HUES64 (cell line): Measurements from ENCODE around the gene RBM18.

Source experiments
- H3K27ac ChIP-seq: 2 replicates; pipeline ENCODE4 v1.7.0; 2013; ENCODE audit warnings: low read depth, low read length, inconsistent platforms
- H3K27me3 ChIP-seq: 2 replicates; pipeline ENCODE4 v1.6.1; 2013; ENCODE audit warnings: mild to moderate bottlenecking, low read length; ENCODE audit not compliant: insufficient read depth
- H3K36me3 ChIP-seq: 2 replicates; pipeline ENCODE4 v1.6.1; 2013; ENCODE audit warnings: mild to moderate bottlenecking, low read length; ENCODE audit not compliant: insufficient read depth
- H3K4me1 ChIP-seq: 2 replicates; pipeline ENCODE4 v1.6.1; 2013; ENCODE audit warnings: mild to moderate bottlenecking, low read length, moderate library complexity; ENCODE audit not compliant: insufficient read depth
- H3K4me3 ChIP-seq: 2 replicates; pipeline ENCODE4 v1.5.1; 2013; ENCODE audit warnings: mild to moderate bottlenecking, low read length, moderate library complexity
- H3K9ac ChIP-seq: 2 replicates; pipeline ENCODE4 v1.6.1; 2013; ENCODE audit warnings: mild to moderate bottlenecking, low read depth, low read length
- H3K9me3 ChIP-seq: 2 replicates; pipeline ENCODE4 v1.6.1; 2013; ENCODE audit warnings: low read depth, low read length; ENCODE audit not compliant: insufficient read depth
- WGBS: fragments of 150-250, 120-280 bp; methylation state at CpG from one replicate; pipeline ENCODE4 v1.1.7; 2013; ENCODE audit warnings: missing lambda C conversion rate; 5-methylcytosine and 5-hydroxymethylcytosine counted together

The RBM18 gene

DNA sequence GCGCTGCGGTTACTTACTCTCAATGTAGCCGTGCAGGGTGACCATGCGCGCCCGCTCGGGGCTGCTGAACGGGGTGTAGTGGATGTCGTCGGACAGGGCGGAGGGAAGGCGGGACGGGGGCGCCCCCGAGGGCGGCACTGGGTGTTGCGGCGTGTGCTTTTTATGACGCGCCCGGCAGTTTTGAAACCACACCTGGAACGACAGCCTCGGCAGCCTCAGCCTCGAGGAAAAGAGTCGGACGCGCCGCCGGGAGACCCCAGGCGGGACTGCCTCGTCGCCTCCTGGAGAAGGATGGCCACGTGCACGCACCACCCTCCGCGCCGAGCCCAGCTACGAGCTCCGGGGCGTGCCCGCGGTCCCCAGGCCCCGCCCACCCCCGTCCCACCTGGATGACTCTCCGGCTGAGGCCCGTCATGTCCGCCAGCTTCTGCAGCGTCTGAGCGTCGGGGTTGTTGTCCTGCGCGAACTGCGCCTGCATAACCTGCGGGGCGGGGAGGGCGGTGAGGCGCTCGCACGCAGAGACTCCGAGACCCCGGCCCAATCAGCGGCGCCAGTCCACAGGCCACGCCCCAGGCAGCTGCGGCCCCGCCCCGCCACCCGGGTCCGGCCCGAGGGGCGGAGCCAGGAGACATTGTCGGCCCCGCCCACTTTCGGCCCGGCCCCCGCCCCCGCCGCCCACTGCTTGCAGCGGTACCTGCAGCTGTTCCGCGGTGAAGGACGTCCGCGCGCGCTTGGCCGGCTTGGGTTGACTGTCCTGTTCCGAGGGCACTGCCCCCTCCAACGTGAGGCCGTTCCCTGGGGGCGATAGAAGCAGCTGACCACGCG is 50.8 kb downstream of the RBM18 start:
- Histone ChIP-seq H3K27me3 (peaks cover 87% of the 10 kb centered on the region), H3K9ac (peak overlapping the region; percentile 59; the same call in 1 of the 2 replicates), H3K4me1 (no peaks in the 10 kb centered on the region; the same call in 1 of the 2 replicates), H3K4me3 (peak overlapping the region; percentile 52), H3K36me3 (no peaks in the 10 kb centered on the region), H3K27ac (no peak overlapping the region), H3K9me3 (no peaks in the 10 kb centered on the region)
- 2% methylated on average over 93 of the region's 93 CpGs for WGBS

DNA sequence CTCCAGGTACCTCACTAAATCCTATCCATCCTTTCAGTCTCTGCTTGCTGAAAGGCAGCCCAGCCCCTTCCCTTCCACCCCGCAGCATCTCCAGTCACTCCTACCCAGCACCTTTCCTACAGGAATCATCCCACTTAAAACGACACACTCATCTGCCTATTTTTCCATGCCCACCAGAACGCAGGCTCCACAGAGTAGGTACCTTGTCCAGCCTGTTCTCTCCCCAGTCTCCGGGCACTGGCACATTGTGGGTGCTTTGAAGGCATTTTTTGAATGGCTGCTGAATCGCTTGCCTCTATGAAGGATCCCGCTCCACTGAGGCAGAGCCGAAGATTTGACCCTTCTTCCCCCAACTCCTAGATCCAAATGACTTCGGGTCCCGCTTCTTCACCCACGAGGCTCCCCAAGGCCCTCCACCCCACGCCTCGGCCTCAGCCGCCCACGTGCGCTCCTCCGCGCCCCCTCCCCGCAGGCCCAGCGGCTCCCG is 51.5 kb downstream of the RBM18 start:
- no peaks in the 10 kb centered on the region for H3K9me3 ChIP-seq
- no peaks in the 10 kb centered on the region for H3K36me3 ChIP-seq
- peak overlapping the region; percentile 59; the same call in 1 of the 2 replicates for H3K9ac ChIP-seq
- no peak overlapping the region for H3K27ac ChIP-seq
- H3K27me3 ChIP-seq: peaks cover 80% of the 10 kb centered on the region
- 50% methylated on average over 20 of the region's 20 CpGs for WGBS
- H3K4me1 ChIP-seq: no peaks in the 10 kb centered on the region; the same call in 1 of the 2 replicates
- H3K4me3 ChIP-seq: peak overlapping the region; percentile 52

DNA sequence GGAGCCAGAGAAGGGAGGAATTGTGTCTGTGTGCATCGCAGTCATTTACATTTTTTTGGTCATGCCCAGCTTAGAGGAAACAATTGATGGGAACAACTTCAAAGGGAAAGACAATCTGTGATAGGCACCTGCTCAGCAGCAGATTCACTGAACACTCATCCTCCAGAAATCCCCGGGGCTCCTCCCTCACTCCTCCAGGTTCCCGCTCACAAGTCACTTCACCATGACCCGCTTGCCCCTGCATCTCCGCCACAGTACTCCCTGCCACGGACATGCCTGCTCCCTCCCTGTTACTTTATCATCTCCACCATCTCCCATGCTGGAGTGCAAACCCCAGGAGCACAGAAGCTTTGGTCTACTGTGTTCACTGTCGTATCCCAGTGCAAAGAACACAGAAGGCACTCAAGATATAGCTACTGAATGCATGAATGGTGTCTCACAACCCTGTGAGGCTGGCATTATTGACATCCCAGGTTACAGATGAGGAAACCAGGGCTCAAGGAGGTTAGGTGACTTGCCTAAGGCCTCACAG is 52.1 kb downstream of the RBM18 start:
- Histone ChIP-seq H3K27ac (no peak overlapping the region), H3K4me3 (no peak overlapping the region), H3K36me3 (no peaks in the 10 kb centered on the region), H3K9ac (no peak overlapping the region), H3K27me3 (peaks cover 74% of the 10 kb centered on the region), H3K9me3 (no peaks in the 10 kb centered on the region), H3K4me1 (no peaks in the 10 kb centered on the region; the same call in 1 of the 2 replicates)
- 79% methylated on average over 7 of the region's 7 CpGs for WGBS

DNA sequence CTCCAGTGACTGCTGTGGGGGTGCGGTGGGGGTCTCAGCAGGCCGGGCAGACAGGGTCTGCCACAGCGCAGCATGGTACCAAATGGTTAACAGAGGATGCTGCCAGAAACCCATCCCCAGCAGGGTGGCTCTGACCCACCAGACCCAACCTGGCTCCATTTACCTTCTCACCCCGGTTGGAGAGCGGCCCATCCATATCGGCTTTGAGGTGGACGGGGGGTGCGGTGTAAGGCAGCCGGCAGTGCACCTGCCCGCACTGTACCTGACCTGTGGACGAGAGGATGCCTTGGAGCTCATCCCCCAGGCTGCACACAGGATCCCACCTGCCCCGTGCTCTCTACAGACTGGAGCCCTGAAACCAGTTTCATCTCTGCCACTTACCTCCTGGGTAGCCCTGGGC is 55.2 kb downstream of the RBM18 start:
- Histone ChIP-seq H3K36me3 (no peaks in the 10 kb centered on the region), H3K27me3 (peaks cover 43% of the 10 kb centered on the region), H3K9ac (no peak overlapping the region), H3K4me1 (peaks cover under 1% of the 10 kb centered on the region; the same call in 1 of the 2 replicates), H3K27ac (no peak overlapping the region), H3K9me3 (no peaks in the 10 kb centered on the region), H3K4me3 (no peak overlapping the region)
- 91% methylated on average over 12 of the region's 12 CpGs for WGBS

DNA sequence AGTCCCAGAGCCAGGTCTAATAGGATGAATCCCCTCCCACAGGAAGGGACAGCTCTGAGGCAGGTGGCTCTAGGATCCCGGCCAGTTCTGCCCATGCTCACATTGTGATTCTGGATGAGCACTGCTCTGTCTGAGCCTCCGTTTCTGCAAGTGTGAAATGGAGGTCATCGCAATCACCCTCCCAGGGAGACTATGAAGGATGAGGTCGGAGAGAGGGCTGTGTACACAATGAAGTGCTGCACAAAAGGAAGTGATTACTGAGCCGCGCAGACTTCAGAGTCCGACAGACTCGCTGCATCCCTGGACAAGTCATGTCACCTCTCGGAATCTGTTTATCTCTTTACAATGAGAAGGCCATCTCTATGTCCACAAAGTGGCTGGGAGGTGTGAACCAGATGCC is 57.5 kb downstream of the RBM18 start:
- Histone ChIP-seq H3K27ac (no peak overlapping the region), H3K27me3 (peaks cover 21% of the 10 kb centered on the region), H3K4me1 (peaks cover 9% of the 10 kb centered on the region; the same call in 1 of the 2 replicates), H3K9me3 (no peaks in the 10 kb centered on the region), H3K36me3 (no peaks in the 10 kb centered on the region), H3K4me3 (no peak overlapping the region), H3K9ac (no peak overlapping the region)
- 87% methylated on average over 9 of the region's 9 CpGs for WGBS

DNA sequence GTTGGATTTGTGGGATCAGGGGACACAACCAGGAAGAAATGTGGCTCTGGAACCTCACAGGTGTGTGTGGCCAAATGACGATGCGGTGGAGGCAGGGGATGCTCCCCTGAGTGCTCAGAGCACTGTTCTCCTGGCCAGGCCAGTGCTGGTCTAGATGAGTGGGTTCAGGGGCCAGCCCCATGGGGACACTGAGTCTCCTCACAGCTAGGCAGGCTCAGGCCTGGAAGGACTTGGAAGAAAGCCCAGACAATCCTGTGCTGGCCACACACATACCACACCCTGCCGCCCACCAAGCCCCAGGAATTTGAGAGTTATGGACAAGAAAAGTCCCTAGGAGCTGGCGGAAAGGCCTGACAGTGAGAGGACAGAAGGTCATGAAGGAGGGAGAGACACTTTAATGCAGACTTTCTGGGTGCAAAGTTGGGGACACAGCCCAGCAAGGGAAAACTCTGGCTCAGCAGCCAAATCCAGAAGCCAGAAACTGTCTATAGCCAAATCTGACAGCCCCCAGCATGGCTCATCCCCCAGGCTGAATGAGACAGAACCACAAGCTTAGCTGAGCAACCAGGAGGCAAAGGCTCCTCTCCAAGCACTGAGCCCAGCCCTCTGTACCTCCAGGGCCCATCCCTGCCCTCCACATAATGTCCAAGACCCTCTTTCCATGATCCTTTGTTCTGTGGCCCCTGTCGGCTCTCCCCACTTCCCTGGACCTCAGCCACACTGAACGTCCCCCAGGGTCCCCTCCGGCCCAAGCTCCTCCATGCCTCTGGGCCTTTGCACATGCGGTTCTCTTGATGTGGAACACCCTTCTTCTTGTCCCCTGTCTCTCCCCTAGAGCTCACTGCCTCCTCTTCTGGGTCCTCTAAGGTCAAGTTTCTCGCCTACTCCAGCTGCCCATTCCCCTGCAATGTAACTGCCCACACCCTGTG is 58.3 kb downstream of the RBM18 start:
- no peak overlapping the region for H3K9ac ChIP-seq
- H3K36me3 ChIP-seq: no peaks in the 10 kb centered on the region

DNA sequence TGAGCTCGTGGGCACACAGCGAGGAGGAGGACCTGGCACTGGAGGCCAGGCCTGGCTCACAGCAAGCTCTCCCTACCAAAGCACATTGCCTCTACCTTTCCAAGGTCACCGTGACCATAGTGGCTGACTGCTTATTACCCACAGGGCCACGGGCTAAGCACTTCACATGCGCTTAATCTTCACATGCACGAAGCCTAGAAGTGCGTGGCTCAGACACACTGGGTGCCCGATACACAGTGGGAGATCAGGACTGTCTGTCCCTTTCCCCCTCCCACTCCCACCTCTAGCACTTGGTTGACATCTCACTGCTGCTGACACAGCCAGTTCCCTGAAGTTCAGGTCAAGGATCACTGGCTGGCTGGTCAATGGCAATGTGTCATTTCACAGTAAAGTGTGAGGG is 59.5 kb downstream of the RBM18 start:
- Histone ChIP-seq H3K9me3 (no peaks in the 10 kb centered on the region), H3K9ac (no peak overlapping the region), H3K4me3 (no peak overlapping the region), H3K27me3 (peaks cover 2% of the 10 kb centered on the region), H3K4me1 (peaks cover 9% of the 10 kb centered on the region; the same call in 1 of the 2 replicates), H3K36me3 (no peaks in the 10 kb centered on the region), H3K27ac (no peak overlapping the region)
- 93% methylated on average over 8 of the region's 8 CpGs for WGBS

More for the DNA sequence above, 58.3 kb downstream of the RBM18 start:
- WGBS: 92% methylated on average over 9 of the region's 9 CpGs
- Histone ChIP-seq H3K27me3 (peaks cover 14% of the 10 kb centered on the region), H3K4me3 (no peak overlapping the region), H3K9me3 (no peaks in the 10 kb centered on the region), H3K27ac (no peak overlapping the region), H3K4me1 (peaks cover 9% of the 10 kb centered on the region; the same call in 1 of the 2 replicates)

DNA sequence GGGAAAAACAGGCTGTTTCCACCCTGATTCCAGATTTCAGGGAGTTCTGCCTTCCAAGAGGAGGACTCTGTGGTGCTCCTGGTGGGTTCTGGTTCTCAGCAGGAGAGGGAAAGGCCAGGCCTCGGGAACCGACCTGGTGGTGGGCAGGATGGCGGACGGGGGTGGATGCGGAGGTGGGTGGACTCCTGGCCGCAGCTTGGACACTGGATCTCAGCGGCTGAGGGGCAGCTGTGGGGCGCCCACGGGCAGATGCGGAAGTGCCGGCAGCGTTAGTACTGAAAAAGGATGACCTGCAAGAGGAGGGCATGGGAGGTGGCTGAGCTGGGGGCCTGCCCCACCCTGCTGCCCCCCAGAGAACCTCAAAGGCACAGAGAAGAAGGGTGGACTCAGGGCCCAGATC is 60.1 kb downstream of the RBM18 start:
- Histone ChIP-seq H3K27ac (no peak overlapping the region), H3K9me3 (no peaks in the 10 kb centered on the region), H3K4me3 (no peak overlapping the region), H3K36me3 (no peaks in the 10 kb centered on the region), H3K27me3 (no peaks in the 10 kb centered on the region; the same call in 1 of the 2 replicates), H3K9ac (no peak overlapping the region), H3K4me1 (peaks cover 9% of the 10 kb centered on the region; the same call in 1 of the 2 replicates)
- WGBS: 82% methylated on average over 12 of the region's 12 CpGs

DNA sequence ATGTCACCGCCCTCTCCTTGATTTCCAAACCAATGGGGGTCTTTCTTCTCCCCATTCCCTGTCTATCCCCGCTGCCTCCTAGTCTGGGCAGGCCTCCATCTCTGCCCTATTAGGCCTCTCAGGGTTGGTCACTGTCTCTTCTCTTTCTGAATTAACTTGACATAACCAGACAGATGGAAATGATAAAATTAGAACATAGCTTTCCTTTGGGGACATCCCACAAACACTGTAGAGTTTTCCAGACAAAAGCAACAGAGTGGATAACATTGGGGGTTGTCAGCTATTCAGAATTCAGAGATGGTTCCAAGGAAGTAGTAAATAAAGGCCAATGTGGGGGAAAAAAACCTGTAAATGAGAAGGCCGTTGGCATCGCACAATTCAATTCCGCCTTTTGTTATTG is 60.6 kb downstream of the RBM18 start:
- no peak overlapping the region for H3K4me3 ChIP-seq
- H3K4me1 ChIP-seq: peaks cover 9% of the 10 kb centered on the region; the same call in 1 of the 2 replicates
- H3K27me3 ChIP-seq: no peaks in the 10 kb centered on the region; the same call in 1 of the 2 replicates
- H3K9ac ChIP-seq: no peak overlapping the region
- no peaks in the 10 kb centered on the region for H3K36me3 ChIP-seq
- WGBS: 68% methylated on average over 5 of the region's 5 CpGs
- no peaks in the 10 kb centered on the region for H3K9me3 ChIP-seq
- H3K27ac ChIP-seq: no peak overlapping the region

DNA sequence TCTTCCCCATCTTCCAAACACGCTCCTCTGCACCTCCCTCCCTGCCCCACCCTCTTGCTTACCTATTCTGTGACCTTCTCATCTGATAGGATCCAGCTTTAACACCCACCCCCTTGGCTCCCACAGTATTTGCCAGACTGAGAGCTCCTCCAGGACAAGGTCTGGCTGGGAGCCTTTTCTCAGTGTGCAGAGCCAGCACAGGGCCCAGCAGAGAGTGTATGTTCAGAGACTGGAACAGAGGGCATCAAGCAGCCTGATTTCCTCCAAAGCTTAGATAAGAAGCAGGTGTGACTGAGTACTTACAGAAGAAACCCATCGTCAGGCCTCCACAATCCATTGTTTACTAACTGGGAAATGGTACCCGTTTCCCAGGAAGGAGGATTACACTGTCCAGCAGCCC is 62.5 kb downstream of the RBM18 start:
- WGBS: 90% methylated on average over 3 of the region's 3 CpGs
- no peaks in the 10 kb centered on the region for H3K36me3 ChIP-seq
- H3K27ac ChIP-seq: no peak overlapping the region
- no peaks in the 10 kb centered on the region for H3K9me3 ChIP-seq
- no peaks in the 10 kb centered on the region for H3K27me3 ChIP-seq
- H3K9ac ChIP-seq: no peak overlapping the region
- H3K4me1 ChIP-seq: peaks cover 17% of the 10 kb centered on the region
- no peak overlapping the region for H3K4me3 ChIP-seq
